HEK293 (cell line): ENCODE measurements around the gene KTN1.

ENCODE experiments used
- CTCF ChIP-seq: fragments of 450-650 bp; formaldehyde crosslinking; IDR thresholded peaks from 2 replicates; pipeline ENCODE4 v1.5.1; 2016; ENCODE audit warnings: missing biosample characterization, missing genetic modification characterization
- GLI4 ChIP-seq: fragments of 450-650 bp; formaldehyde crosslinking; IDR thresholded peaks from 2 replicates; pipeline ENCODE4 v1.5.1; 2016; ENCODE audit warnings: missing biosample characterization, missing genetic modification characterization
- REST ChIP-seq: fragments of 450-650 bp; formaldehyde crosslinking; IDR thresholded peaks from 2 replicates; pipeline ENCODE4 v1.5.1; 2016; ENCODE audit warnings: missing biosample characterization, missing genetic modification characterization
- SCRT2 ChIP-seq: fragments of 450-650 bp; formaldehyde crosslinking; IDR thresholded peaks from 2 replicates; pipeline ENCODE4 v1.5.1; 2016; ENCODE audit warnings: missing biosample characterization, missing genetic modification characterization
- ZBTB48 ChIP-seq: fragments of 450-650 bp; formaldehyde crosslinking; IDR thresholded peaks from 2 replicates; pipeline ENCODE4 v1.5.1; 2016; ENCODE audit warnings: missing biosample characterization, missing genetic modification characterization
- ZBTB7A ChIP-seq: fragments of 450-650 bp; formaldehyde crosslinking; IDR thresholded peaks from 2 replicates; pipeline ENCODE4 v1.5.1; 2016; ENCODE audit warnings: low read depth, missing biosample characterization, missing genetic modification characterization
- ZNF274 ChIP-seq, 2 experiments: fragments of 200-500 bp in 1 of 2; fragments of 450-650 bp in 1 of 2; sonication (Bioruptor generic) in 1 of 2; formaldehyde crosslinking in 1 of 2; IDR thresholded peaks; 2 replicates each; pipeline versions ENCODE4 v1.5.1 to v1.6.1; 2014 to 2016; ENCODE audit warnings: borderline replicate concordance in 1 of 2, inconsistent platforms in 1 of 2, low read length in 1 of 2, missing biosample characterization in 1 of 2, missing genetic modification characterization in 1 of 2
- ZNF580 ChIP-seq: fragments of 450-650 bp; formaldehyde crosslinking; IDR thresholded peaks from 2 replicates; pipeline ENCODE4 v1.5.1; 2016; ENCODE audit warnings: missing biosample characterization, missing genetic modification characterization

- TF ChIP-seq SCRT2 (tag by site-specific recombination) (no peak), CTCF (no peak), ZBTB48 (tag by site-specific recombination) (no peak), ZNF580 (no peak), REST (tag by site-specific recombination) (no peak), ZBTB7A (no peak), ZNF274 (IDR thresholded peaks at IDR 0.05; ENCODE audit: low read length) (no peak), ZNF274 (tag by site-specific recombination; IDR thresholded peaks at IDR 0.05; ENCODE audit: borderline replicate concordance) (no peak), GLI4 (tag by site-specific recombination) (no peak)
These were observed 25.0 kb downstream of the KTN1 start for GRCh38 chr14:55604900-55605418.
